Measurements from ENCODE around the gene FKTN.
"Not testable (repeated sequence)": the region's sequence is repeated elsewhere in the genome, so short reads cannot be mapped to it uniquely, and the experiment has no call there.

The FKTN gene

GRCh38 chr9:105557804-105558610, at the start of gene FKTN:
FKTN (plus strand) TSS chr9:105558131; CDS start chr9:105575033, 16,902 bp downstream.
- in situ Hi-C loops (cut with MboI; ENCODE audit: low sequenced_read_pairs): no loop called here

- in situ Hi-C loops (cut with MboI; ENCODE audit: low sequenced_read_pairs): no loop called here
Measured at GRCh38 chr9:105508530-105508929, 49.4 kb upstream of the FKTN start.

- in situ Hi-C loops (cut with MboI; ENCODE audit: low sequenced_read_pairs): no loop called here
Measured at GRCh38 chr9:105510024-105510423, 47.9 kb upstream of the FKTN start.

GRCh38 chr9:105511446-105511845, 46.5 kb upstream of the FKTN start:
- in situ Hi-C loops (cut with MboI; ENCODE audit: low sequenced_read_pairs): no loop called here

GRCh38 chr9:105515811-105516413, 42.0 kb upstream of the FKTN start:
- in situ Hi-C loops (cut with MboI; ENCODE audit: low sequenced_read_pairs): no loop called here

DNA sequence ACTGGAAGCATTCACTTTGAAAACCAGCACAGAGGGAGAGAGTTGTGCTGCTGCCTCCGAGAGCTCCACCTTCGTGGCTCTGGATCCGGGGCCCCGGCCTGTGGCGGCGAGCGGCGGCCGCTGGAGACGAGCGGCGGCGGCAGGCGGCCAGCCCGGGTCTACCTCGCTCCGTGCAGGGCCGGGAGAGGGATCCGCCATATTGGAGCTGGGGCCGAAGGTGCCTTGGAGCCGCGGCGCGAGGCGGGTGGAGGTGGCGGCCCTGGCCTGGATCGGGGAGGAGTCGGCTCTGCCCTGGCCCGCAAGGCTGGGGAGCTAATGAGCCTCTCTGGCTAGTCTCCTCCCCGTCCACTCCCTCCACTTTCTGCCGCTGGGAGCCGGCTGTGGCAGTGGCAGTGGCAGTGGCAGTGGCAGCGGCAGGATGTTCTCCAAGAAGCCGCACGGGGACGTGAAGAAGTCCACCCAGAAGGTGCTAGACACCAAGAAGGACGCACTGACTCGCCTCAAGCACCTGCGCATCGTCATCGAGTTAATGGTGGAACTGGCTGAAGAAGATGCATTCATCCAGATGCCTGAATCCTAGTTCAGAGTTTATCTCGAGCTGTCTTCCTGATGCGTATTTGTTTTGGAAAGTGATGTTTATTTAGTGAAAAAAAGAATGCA, 38.1 kb upstream of the FKTN start:
- in situ Hi-C loops (cut with MboI; ENCODE audit: low sequenced_read_pairs): not testable (repeated sequence)

GRCh38 chr9:105520992-105521391, 36.9 kb upstream of the FKTN start:
- in situ Hi-C loops (cut with MboI; ENCODE audit: low sequenced_read_pairs): not testable (repeated sequence)

DNA sequence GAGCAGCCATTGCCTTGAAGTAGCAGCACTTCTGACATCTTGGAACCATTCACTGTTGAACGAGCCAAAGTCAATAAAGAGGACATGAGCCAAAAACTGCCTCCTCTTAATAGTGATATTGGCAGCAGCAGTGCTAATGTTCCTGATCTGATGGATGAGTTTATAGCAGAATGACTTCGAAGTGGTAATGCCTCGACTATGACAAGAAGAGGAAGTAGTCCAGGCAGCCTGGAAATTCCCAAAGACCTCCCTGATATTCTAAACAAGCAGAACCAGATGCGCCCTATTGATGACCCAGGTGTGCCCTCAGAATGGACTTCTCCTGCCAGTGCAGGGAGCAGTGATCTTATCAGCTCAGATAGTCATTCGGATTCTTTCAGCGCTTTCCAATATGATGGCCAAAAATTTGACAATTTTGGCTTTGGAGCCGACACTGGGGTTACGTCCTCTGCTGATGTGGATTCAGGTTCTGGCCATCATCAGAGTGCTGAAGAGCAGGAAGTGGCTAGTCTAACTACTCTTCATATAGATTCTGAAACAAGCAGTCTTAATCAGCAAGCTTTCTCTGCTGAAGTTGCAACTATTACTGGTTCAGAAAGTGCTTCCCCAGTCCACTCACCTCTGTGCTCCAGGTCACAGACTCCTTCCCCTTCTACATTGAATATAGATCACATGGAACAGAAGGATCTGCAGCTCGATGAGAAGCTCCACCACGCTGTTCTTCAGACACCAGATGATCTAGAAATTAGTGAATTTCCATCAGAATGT, 35.1 kb upstream of the FKTN start:
- in situ Hi-C loops (cut with MboI; ENCODE audit: low sequenced_read_pairs): not testable (repeated sequence)

DNA sequence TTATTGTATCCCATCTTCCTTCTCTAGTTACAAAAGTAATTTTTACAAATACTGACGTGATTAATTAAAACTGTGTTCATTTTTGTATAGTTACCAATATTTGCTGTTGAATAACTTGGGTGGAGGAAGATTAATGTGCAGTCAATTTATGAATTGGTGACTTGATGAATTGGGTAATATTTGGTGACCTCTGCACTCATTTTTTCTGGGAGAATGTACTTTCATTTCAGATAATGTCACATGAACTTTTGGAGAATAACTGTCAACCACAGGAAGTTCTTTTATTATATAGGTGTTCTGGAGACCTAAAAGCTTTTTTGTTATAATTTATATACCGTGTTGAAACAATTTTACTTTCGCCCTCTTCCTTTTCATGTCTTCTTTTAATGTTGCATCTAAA, 26.4 kb upstream of the FKTN start:
- in situ Hi-C loops (cut with MboI; ENCODE audit: low sequenced_read_pairs): no loop called here

- in situ Hi-C loops (cut with MboI; ENCODE audit: low sequenced_read_pairs): no loop called here
Measured at GRCh38 chr9:105535920-105536668, 21.8 kb upstream of the FKTN start.

DNA sequence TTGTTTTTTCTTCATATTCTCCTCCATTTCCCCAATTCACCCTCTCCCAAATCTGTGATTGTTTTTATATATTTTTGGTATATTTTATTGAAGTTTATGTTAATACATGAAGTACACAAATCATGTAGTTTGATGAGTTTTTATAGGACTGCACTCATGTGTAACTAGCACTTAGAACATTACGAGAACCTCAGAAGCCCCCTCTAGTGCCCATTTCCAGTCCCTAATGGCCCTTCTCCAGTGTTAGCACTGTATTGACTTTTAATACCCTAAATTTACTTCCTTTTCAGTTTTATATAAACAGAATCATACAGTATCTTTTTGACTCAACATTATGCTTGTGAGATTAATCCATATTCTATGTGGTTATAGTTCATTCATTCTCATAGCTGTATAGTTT, 18.5 kb upstream of the FKTN start:
- in situ Hi-C loops (cut with MboI; ENCODE audit: low sequenced_read_pairs): no loop called here

- in situ Hi-C loops (cut with MboI; ENCODE audit: low sequenced_read_pairs): no loop called here
Measured at GRCh38 chr9:105541838-105542237, 16.1 kb upstream of the FKTN start.

GRCh38 chr9:105554042-105554441, 3.9 kb upstream of the FKTN start:
- in situ Hi-C loops (cut with MboI; ENCODE audit: low sequenced_read_pairs): no loop called here

DNA sequence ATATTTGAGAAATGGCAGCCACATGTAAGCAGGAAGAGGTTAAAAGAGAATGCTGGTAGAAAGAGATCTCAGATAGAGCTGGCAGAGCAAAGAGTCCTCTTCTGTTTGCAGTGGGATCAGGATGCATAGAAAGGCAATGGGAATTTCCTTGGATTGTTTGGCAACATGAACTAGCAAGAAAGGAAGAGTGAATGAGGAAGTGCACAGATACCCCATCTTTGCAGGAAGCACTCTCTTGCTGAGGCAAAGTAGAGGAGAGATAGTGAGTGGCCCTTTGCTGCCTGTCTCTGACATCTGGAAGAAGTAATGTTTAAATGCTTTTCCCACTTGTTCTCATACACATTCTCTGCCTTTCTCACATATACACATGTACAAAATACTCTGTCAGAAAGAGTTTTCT, 14.5 kb downstream of the FKTN start:
- in situ Hi-C loops (cut with MboI; ENCODE audit: low sequenced_read_pairs): no loop called here

DNA sequence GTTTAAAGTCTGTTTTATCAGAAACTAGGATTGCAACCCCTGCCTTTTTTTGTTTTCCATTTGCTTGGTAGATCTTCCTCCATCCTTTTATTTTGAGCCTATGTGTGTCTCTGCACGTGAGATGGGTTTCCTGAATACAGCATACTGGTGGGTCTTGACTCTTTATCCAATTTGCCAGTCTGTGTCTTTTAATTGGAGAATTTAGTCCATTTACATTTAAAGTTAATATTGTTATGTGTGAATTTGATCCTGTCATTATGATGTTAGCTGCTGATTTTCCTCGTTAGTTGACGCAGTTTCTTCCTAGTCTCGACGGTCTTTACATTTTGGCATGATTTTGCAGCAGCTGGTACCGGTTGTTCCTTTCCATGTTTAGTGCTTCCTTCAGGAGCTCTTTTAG, 22.0 kb downstream of the FKTN start:
- in situ Hi-C loops (cut with MboI; ENCODE audit: low sequenced_read_pairs): not testable (repeated sequence)

DNA sequence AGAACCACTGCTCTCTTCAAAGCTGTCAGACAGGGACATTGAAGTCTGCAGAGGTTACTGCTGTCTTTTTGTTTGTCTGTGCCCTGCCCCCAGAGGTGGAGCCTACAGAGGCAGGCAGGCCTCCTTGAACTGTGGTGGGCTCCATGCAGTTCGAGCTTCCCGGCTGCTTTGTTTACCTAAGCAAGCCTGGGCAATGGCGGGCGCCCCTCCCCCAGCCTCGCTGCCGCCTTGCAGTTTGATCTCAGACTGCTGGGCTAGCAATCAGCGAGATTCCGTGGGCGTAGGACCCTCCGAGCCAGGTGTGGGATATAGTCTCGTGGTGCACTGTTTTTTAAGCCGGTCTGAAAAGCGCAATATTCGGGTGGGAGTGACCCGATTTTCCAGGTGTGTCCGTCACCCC, 23.6 kb downstream of the FKTN start:
- in situ Hi-C loops (cut with MboI; ENCODE audit: low sequenced_read_pairs): not testable (repeated sequence)

DNA sequence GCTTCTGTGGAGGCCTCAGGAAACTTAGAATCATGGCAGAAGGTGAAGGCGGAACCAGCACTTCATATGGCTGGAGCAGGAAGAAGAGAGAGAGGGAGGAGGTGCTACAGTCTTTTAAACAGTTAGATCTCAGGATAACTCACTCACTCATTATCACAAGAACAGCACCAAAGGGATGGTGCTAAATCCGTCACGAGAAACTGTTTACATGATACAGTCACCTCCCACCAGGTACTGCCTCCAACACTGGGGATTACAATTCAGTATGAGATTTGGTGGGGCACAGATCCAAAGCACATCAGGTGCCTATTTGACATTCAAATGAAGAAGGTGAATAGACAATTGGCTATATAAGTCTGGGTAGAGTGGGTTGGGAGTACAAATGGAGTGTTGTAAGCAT, 35.2 kb downstream of the FKTN start:
- in situ Hi-C loops (cut with MboI; ENCODE audit: low sequenced_read_pairs): no loop called here

DNA sequence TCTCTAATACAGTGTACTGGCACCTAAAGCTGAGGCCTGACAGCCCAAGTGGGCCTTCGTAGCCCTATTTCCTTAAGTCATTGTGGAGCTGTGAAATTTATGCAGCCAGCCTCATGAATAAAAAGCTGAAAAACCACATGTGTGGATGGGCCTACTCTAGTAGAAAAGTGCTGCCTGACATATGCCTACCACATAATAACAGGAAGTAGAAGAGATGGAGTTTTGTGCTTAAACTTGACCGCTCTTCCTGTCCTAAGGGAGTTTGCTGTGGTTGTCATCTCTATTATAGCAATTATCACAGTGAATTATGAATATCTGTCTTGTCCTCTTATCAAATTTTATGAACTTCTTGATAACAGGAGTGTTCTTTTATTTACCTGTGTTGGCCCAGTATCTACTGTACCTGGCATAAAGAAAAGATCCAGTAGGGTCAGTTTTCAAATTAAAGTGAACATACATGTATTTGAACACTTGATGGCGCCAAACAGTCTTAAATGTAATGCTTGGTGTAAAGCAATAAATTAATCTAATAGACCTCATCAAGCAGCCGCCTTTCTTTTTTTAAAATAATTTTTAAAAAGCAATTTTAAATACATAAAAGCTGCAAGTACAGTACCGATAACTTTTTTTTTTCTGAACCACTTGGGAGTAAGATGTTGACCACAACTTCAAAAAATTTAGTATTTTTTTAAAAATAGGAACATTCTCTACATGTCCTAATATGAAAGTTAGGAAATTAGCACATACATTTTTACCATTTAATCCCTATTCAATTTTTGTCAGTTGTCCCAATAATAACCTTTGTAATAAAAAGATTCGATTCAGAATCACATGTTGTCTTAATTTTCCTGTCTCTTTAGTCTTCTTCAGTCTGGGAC, 51.0 kb downstream of the FKTN start:
- in situ Hi-C loops (cut with MboI; ENCODE audit: low sequenced_read_pairs): no loop called here

DNA sequence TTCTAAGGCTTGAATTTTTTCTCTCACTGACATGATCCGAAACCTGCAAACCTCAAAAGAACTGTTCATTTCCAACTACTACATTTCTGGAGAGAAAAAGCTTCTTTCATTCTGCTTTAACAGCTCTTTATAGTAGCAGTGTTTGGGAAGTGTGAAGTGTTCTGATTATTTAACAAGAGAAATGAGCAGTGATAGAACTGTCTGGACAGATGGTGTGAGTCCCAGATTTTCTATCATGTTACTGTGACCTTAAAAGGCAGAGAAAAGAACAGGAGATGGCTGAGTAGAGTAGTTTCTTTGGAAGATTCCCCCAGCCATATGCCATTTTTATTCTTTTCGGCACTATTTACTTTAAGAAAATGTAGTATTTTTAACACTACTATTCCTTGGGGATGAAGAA, 63.1 kb downstream of the FKTN start:
- in situ Hi-C loops (cut with MboI; ENCODE audit: low sequenced_read_pairs): no loop called here

GRCh38 chr9:105625088-105625487, 67.2 kb downstream of the FKTN start:
- in situ Hi-C loops (cut with MboI; ENCODE audit: low sequenced_read_pairs): no loop called here

All from hTERT RPE-1 (cell line).